Activated naive CD4-positive, alpha-beta T cell treated with anti-CD3 and anti-CD28 coated beads for 36 hours (primary cell): ENCODE measurements around the gene DLG1. TPM values are rescaled to one million over a fixed set of nuclear protein-coding genes. Genes with fewer than 3 reads are reported as not detected.

Source experiments
- CTCF ChIA-PET: fragments of 350-600 bp; sonication (Branson Sonifier 250); formaldehyde crosslinking; loops from one replicate; lab custom pipeline; 2021; ENCODE audit warnings: antibody characterized with exemption; lab: Charles Lee
- DNase-seq: peaks from one replicate; pipeline ENCODE4 v3.0.0-alpha.2; 2020
- H3K27ac Mint-ChIP-seq: one replicate; pipeline ENCODE4 v1.8.0; 2021; ENCODE audit warnings: mild to moderate bottlenecking, mixed read lengths
- H3K27me3 Mint-ChIP-seq: one replicate; pipeline ENCODE4 v1.8.0; 2021; ENCODE audit warnings: low read depth, mixed read lengths
- H3K36me3 Mint-ChIP-seq: one replicate; pipeline ENCODE4 v1.8.0; 2021; ENCODE audit warnings: low read depth, mixed read lengths
- H3K4me1 Mint-ChIP-seq: one replicate; pipeline ENCODE4 v1.8.0; 2021; ENCODE audit warnings: low read depth, mixed read lengths
- H3K4me3 Mint-ChIP-seq: one replicate; pipeline ENCODE4 v1.8.0; 2021; ENCODE audit warnings: mild to moderate bottlenecking, moderate library complexity, mixed read lengths
- H3K9me3 Mint-ChIP-seq: one replicate; pipeline ENCODE4 v1.8.0; 2021; ENCODE audit warnings: mixed read lengths
- intact Hi-C: fragments of 100-400 bp; cut with micrococcal nuclease; formaldehyde crosslinking; loops from one replicate; pipeline ENCODE4 v1.15.1; 2023
- total RNA-seq, 2 experiments: library from RNA; stranded (reverse); gene quantifications; one replicate each; pipeline ENCODE4 v1.2.3, GENCODE V29; 2021

Gene DLG1
- total RNA-seq, 2 experiments from 2014 or later, result 51.9 to 55.2 TPM

- intact Hi-C loops, result no loop called here
- DNase-seq, result no peak
Measured at GRCh38 chr3:197027896-197028727, 270.3 kb downstream of the DLG1 start.

GRCh38 chr3:197027151-197027895 is 271.1 kb downstream of the DLG1 start:
- no peak for DNase-seq
- Mint-ChIP-seq H3K27me3 (peaks cover 8% of the 10 kb centered on the region), H3K27ac (no peak overlapping the region), H3K4me1 (peaks cover 18% of the 10 kb centered on the region), H3K9me3 (no peaks in the 10 kb centered on the region), H3K4me3 (no peak overlapping the region), H3K36me3 (no peaks in the 10 kb centered on the region)
- intact Hi-C loops, result no loop called here
- CTCF ChIA-PET, result interaction anchor here (0.6 to 2.1 kb wide), 2 partner anchors 49 to 1178 kb away, joined by 4 to 7 read pairs; no protein-coding TSS in a partner anchor

More at GRCh38 chr3:197027896-197028727, 270.3 kb downstream of the DLG1 start:
- Mint-ChIP-seq H3K36me3 (no peaks in the 10 kb centered on the region), H3K27me3 (peaks cover 8% of the 10 kb centered on the region), H3K4me3 (peak overlapping the region; percentile 78), H3K4me1 (peaks cover 17% of the 10 kb centered on the region), H3K27ac (no peak overlapping the region), H3K9me3 (no peaks in the 10 kb centered on the region)
- CTCF ChIA-PET, result interaction anchor here (0.9 to 3.2 kb wide), 8 partner anchors 14 to 58 kb away, joined by 3 to 17 read pairs (median 10); no protein-coding TSS in a partner anchor

GRCh38 chr3:197026481-197026866 is 271.9 kb downstream of the DLG1 start:
- DNase-seq, result no peak
- no peak overlapping the region for H3K4me3 Mint-ChIP-seq
- CTCF ChIA-PET, result interaction anchor here (2.1 kb wide), 1 partner anchor 48 kb away, joined by 7 read pairs; no protein-coding TSS in a partner anchor
- peaks cover 17% of the 10 kb centered on the region for H3K4me1 Mint-ChIP-seq
- no peaks in the 10 kb centered on the region for H3K36me3 Mint-ChIP-seq
- intact Hi-C loops, result no loop called here
- no peaks in the 10 kb centered on the region for H3K9me3 Mint-ChIP-seq
- H3K27me3 Mint-ChIP-seq, result peaks cover 8% of the 10 kb centered on the region
- no peak overlapping the region for H3K27ac Mint-ChIP-seq

GRCh38 chr3:197025736-197026480 is 272.5 kb downstream of the DLG1 start:
- Mint-ChIP-seq H3K4me1 (peaks cover 14% of the 10 kb centered on the region), H3K36me3 (no peaks in the 10 kb centered on the region), H3K27me3 (peaks cover 8% of the 10 kb centered on the region), H3K4me3 (no peak overlapping the region), H3K9me3 (no peaks in the 10 kb centered on the region), H3K27ac (no peak overlapping the region)
- intact Hi-C loops, result no loop called here
- CTCF ChIA-PET, result interaction anchor here (2.1 kb wide), 1 partner anchor 47 kb away, joined by 7 read pairs; no protein-coding TSS in a partner anchor
- no peak for DNase-seq

- H3K27ac Mint-ChIP-seq, result no peak overlapping the region
- H3K9me3 Mint-ChIP-seq, result no peaks in the 10 kb centered on the region
- DNase-seq, result no peak
- intact Hi-C loops, result no loop called here
- H3K4me1 Mint-ChIP-seq, result peaks cover 14% of the 10 kb centered on the region
- CTCF ChIA-PET, result no interaction called here
- no peaks in the 10 kb centered on the region for H3K36me3 Mint-ChIP-seq
- peaks cover 8% of the 10 kb centered on the region for H3K27me3 Mint-ChIP-seq
- no peak overlapping the region for H3K4me3 Mint-ChIP-seq
Measured at GRCh38 chr3:197024881-197025735, 273.3 kb downstream of the DLG1 start.

- CTCF ChIA-PET, result no interaction called here
- peak overlapping the region; percentile 15 for H3K4me3 Mint-ChIP-seq
- H3K36me3 Mint-ChIP-seq, result no peaks in the 10 kb centered on the region
- intact Hi-C loops, result no loop called here
- no peak overlapping the region for H3K27ac Mint-ChIP-seq
- no peak for DNase-seq
- H3K9me3 Mint-ChIP-seq, result no peaks in the 10 kb centered on the region
- H3K4me1 Mint-ChIP-seq, result peaks cover 12% of the 10 kb centered on the region
- H3K27me3 Mint-ChIP-seq, result peaks cover 6% of the 10 kb centered on the region
Measured at GRCh38 chr3:197023998-197024651, 274.3 kb downstream of the DLG1 start.

GRCh38 chr3:197023241-197023997 is 275.0 kb downstream of the DLG1 start:
- H3K4me3 Mint-ChIP-seq, result peak overlapping the region; percentile 38
- H3K36me3 Mint-ChIP-seq, result no peaks in the 10 kb centered on the region
- H3K4me1 Mint-ChIP-seq, result peaks cover 9% of the 10 kb centered on the region
- no peaks in the 10 kb centered on the region for H3K9me3 Mint-ChIP-seq
- DNase-seq, result no peak
- H3K27me3 Mint-ChIP-seq, result peaks cover 5% of the 10 kb centered on the region
- CTCF ChIA-PET, result interaction anchor here (0.5 to 1.2 kb wide), 2 partner anchors 18 to 150 kb away, joined by 4 to 5 read pairs; no protein-coding TSS in a partner anchor
- H3K27ac Mint-ChIP-seq, result no peak overlapping the region
- intact Hi-C loops, result no loop called here

GRCh38 chr3:197022405-197023231 is 275.8 kb downstream of the DLG1 start:
- Mint-ChIP-seq H3K4me3 (no peak overlapping the region), H3K36me3 (no peaks in the 10 kb centered on the region), H3K9me3 (no peaks in the 10 kb centered on the region), H3K27ac (no peak overlapping the region), H3K27me3 (peaks cover 5% of the 10 kb centered on the region), H3K4me1 (peaks cover 9% of the 10 kb centered on the region)
- DNase-seq, result no peak
- CTCF ChIA-PET, result interaction anchor here (0.5 to 1.2 kb wide), 3 partner anchors 8 to 151 kb away, joined by 4 to 5 read pairs (median 4); partner anchors contain the start of gene MELTF
- intact Hi-C loops, result no loop called here

- H3K27me3 Mint-ChIP-seq, result peaks cover 5% of the 10 kb centered on the region
- intact Hi-C loops, result no loop called here
- DNase-seq, result no peak
- no peak overlapping the region for H3K27ac Mint-ChIP-seq
- H3K4me3 Mint-ChIP-seq, result no peak overlapping the region
- H3K4me1 Mint-ChIP-seq, result peaks cover 9% of the 10 kb centered on the region
- CTCF ChIA-PET, result interaction anchor here (1.1 kb wide), 1 partner anchor 8 kb away, joined by 4 read pairs; the partner anchor contains the start of gene MELTF
- H3K36me3 Mint-ChIP-seq, result no peaks in the 10 kb centered on the region
- no peaks in the 10 kb centered on the region for H3K9me3 Mint-ChIP-seq
Measured at GRCh38 chr3:197021729-197022404, 276.5 kb downstream of the DLG1 start.
